IPS-NIHi7 (cell line): ENCODE results near the gene SMCO3.
"Not testable (repeated sequence)": the region's sequence is repeated elsewhere in the genome, so short reads cannot be mapped to it uniquely, and the experiment has no call there.

Source experiments
- DNase-seq: peaks from one replicate; pipeline ENCODE4 v3.0.0; 2012; ENCODE audit warnings: mixed read lengths; ENCODE audit errors: extremely low spot score

SMCO3 gene

GRCh38 chr12:14774906-14775635 is 38.9 kb downstream of the SMCO3 start:
- peak; percentile 31 for DNase-seq

GRCh38 chr12:14774074-14774905 is 39.7 kb downstream of the SMCO3 start:
- DNase-seq: peak; percentile 87

DNA sequence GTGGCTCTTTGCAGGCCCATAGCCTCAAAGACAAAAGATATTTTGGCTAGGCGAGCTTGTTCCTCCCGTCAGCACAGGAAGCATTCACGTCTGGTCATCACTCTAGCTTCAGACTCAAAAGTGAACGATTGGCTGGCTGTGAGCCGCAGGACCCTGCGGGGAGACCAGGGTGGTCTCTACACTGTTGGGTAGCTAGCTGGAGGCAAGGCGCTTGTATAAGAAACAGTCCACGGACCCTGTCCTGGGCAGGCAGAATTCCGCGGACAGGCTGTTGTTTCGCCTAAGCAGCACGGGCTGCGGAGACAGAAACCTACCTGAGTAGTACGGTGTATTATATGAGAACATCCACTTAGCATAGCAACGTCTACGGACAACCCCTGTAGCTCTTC is 40.3 kb downstream of the SMCO3 start:
- DNase-seq: no peak

- DNase-seq: no peak
Measured at GRCh38 chr12:14772946-14773345, 41.0 kb downstream of the SMCO3 start.

- peak; percentile 32 for DNase-seq
Measured at GRCh38 chr12:14771651-14772137, 42.3 kb downstream of the SMCO3 start.

- DNase-seq: peak; percentile 54
Measured at GRCh38 chr12:14770496-14771461, 43.2 kb downstream of the SMCO3 start.

- peak; percentile 72 for DNase-seq
Measured at GRCh38 chr12:14769969-14770495, 44.0 kb downstream of the SMCO3 start.

DNA sequence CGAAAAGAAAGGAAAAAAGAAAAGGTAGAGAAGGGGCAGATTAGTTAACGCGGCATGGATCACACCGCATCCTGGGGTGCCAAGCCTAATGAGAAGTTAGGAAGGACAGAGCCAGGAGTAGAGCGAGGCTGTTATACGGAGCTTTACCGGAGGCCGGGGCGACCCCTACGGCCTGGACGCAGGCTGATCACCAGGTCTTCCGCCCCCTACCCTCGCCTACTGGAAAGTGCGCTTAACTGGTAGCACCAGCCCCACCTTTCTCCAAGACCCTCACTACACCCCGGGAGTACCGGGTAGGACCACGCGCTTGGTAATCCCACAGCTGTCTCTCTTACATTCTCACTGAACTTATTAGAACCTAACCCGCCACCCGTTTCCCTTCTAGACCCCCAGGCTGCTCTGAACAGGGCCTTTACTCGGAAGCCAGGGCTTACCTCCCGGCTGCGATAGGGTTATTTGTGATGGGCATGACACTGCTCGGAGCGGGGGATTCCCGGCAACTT is 44.5 kb downstream of the SMCO3 start:
- peak; percentile 67 for DNase-seq

- peak; percentile 12 for DNase-seq
Measured at GRCh38 chr12:14768823-14769405, 45.1 kb downstream of the SMCO3 start.

- no peak for DNase-seq
Measured at GRCh38 chr12:14767617-14768016, 46.4 kb downstream of the SMCO3 start.

- no peak for DNase-seq
Measured at GRCh38 chr12:14766649-14767215, 47.2 kb downstream of the SMCO3 start.

- DNase-seq: not testable (repeated sequence)
Measured at GRCh38 chr12:14766020-14766419, 48.0 kb downstream of the SMCO3 start.

DNA sequence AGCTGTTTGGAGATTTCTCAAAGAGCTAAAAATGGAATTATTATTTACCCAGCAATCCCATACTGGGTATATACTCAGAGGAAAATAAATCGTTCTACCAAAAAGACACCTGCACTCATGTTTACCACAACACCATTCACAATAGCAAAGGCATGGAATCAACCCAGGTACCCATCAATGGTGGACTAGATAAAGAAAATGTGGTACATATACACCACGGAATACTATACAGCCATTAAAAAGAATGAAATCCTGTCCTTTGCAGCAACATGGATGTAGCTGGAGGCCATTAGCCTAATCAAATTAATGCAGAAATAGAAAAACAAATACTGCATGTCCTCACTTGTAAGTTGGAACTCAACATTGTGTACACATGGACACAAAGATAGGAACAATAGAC is 48.6 kb downstream of the SMCO3 start:
- DNase-seq: no peak

GRCh38 chr12:14759711-14760280 is 54.2 kb downstream of the SMCO3 start:
- DNase-seq: not testable (repeated sequence)

GRCh38 chr12:14756334-14757143 is 57.4 kb downstream of the SMCO3 start:
- peak; percentile 56 for DNase-seq
